Osteocyte (in vitro differentiated cells): ENCODE measurements around the gene PDCL3. TPM values are rescaled to one million over a fixed set of nuclear protein-coding genes. Genes with fewer than 3 reads are reported as not detected.

ENCODE experiments used
- DNase-seq: peaks from one replicate; pipeline ENCODE4 v3.0.0; 2021; ENCODE audit warnings: mixed read lengths; ENCODE audit not compliant: unreplicated experiment; ENCODE audit errors: extremely low spot score
- H3K27ac Mint-ChIP-seq: one replicate; pipeline ENCODE4 v1.8.0; 2021; ENCODE audit warnings: mild to moderate bottlenecking, mixed read lengths; ENCODE audit not compliant: unreplicated experiment
- H3K27me3 Mint-ChIP-seq: one replicate; pipeline ENCODE4 v1.8.0; 2021; ENCODE audit warnings: mixed read lengths; ENCODE audit not compliant: unreplicated experiment
- H3K36me3 Mint-ChIP-seq: one replicate; pipeline ENCODE4 v1.8.0; 2021; ENCODE audit warnings: mixed read lengths; ENCODE audit not compliant: unreplicated experiment
- H3K4me1 Mint-ChIP-seq: one replicate; pipeline ENCODE4 v1.8.0; 2021; ENCODE audit warnings: mixed read lengths; ENCODE audit not compliant: unreplicated experiment
- H3K4me3 Mint-ChIP-seq: one replicate; pipeline ENCODE4 v1.8.0; 2021; ENCODE audit warnings: mild to moderate bottlenecking, moderate library complexity, mixed read lengths; ENCODE audit not compliant: unreplicated experiment
- H3K9me3 Mint-ChIP-seq: one replicate; pipeline ENCODE4 v1.8.0; 2021; ENCODE audit warnings: mixed read lengths; ENCODE audit not compliant: unreplicated experiment
- total RNA-seq: library from RNA; stranded (reverse); gene quantifications from 2 replicates; pipeline ENCODE4 v1.2.1, GENCODE V29; 2021
- TF ChIP-seq, protein P1 (sequence below): fragments of 200-600 bp; sonication (generic); IDR thresholded peaks from 2 replicates; pipeline ENCODE4 v1.5.0; 2021; ENCODE audit warnings: antibody characterized with exemption, mild to moderate bottlenecking, moderate library complexity

Gene PDCL3
- total RNA-seq, 1 donor from 2014 or later, result 20.4 TPM

DNA sequence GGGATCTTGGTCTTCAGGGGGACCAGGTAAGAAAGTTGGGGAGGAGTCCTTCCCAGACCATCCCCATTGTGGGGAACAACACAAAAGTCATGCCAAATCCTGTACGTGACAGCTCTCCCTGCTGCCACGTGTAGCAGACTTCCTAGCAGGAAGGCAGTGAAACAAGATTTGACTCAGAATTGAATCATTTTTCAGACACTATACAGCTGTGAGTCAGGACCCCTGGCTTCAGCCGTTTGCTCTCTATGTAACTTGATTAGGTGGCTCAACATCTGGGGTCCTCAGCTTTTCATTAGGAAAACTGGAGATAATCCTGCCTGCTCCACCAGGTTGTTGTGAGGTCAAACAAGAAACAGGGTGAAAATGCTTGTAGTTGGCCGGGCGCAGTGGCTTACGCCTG, 32.9 kb upstream of the PDCL3 start:
- H3K4me3 Mint-ChIP-seq, result no peak overlapping the region
- DNase-seq, result no peak
- no peaks in the 10 kb centered on the region for H3K4me1 Mint-ChIP-seq
- H3K36me3 Mint-ChIP-seq, result no peaks in the 10 kb centered on the region
- H3K27ac Mint-ChIP-seq, result no peak overlapping the region
- H3K27me3 Mint-ChIP-seq, result peaks cover 10% of the 10 kb centered on the region
- peaks cover 3% of the 10 kb centered on the region for H3K9me3 Mint-ChIP-seq
- TF ChIP-seq, protein P1, sequence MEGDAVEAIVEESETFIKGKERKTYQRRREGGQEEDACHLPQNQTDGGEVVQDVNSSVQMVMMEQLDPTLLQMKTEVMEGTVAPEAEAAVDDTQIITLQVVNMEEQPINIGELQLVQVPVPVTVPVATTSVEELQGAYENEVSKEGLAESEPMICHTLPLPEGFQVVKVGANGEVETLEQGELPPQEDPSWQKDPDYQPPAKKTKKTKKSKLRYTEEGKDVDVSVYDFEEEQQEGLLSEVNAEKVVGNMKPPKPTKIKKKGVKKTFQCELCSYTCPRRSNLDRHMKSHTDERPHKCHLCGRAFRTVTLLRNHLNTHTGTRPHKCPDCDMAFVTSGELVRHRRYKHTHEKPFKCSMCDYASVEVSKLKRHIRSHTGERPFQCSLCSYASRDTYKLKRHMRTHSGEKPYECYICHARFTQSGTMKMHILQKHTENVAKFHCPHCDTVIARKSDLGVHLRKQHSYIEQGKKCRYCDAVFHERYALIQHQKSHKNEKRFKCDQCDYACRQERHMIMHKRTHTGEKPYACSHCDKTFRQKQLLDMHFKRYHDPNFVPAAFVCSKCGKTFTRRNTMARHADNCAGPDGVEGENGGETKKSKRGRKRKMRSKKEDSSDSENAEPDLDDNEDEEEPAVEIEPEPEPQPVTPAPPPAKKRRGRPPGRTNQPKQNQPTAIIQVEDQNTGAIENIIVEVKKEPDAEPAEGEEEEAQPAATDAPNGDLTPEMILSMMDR, result no peak

DNA sequence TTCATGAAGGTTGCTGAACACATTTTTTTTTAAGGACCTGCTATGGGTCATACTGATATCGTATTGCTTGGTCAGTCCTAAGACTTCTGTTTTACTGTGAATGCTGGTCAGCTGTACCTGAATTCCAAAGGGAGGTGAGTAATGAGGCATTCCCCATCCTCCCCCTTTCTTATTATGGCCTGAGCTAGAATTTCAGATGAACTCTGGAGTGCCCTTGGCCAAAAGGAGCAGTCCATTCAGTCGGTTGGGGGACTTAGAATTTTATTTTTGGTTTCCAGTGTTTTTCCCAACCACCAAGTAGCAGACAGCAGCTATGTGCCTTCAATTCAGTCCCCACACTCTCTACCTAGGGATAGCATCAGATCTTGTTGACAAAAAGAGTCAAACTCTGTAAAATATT, 26.9 kb upstream of the PDCL3 start:
- Mint-ChIP-seq H3K36me3 (no peaks in the 10 kb centered on the region), H3K4me1 (no peaks in the 10 kb centered on the region), H3K27ac (no peak overlapping the region), H3K27me3 (peaks cover 15% of the 10 kb centered on the region), H3K4me3 (no peak overlapping the region), H3K9me3 (peaks cover 3% of the 10 kb centered on the region)
- TF ChIP-seq, protein P1, result no peak
- no peak for DNase-seq

DNA sequence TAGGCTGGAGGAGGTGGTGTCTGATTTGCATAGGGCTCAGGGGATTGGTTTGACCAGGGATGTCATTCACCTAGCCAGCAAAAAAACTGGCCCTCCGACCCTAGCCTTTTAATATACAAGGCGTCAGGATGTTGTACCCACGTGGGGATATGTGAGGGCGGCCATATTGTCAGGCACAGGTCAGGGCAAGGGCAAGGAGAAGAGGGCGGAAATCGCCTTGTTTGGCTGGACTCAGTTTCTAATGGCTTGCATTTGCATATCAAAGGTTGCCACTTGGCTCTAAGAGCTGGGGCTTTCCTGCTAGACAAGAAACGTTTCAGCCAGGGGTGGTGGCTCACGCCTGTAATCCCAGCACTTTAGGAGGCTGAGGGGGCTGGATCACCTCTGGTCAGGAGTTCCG, 24.9 kb upstream of the PDCL3 start:
- Mint-ChIP-seq H3K27me3 (peaks cover 24% of the 10 kb centered on the region), H3K36me3 (no peaks in the 10 kb centered on the region), H3K4me3 (no peak overlapping the region), H3K4me1 (no peaks in the 10 kb centered on the region), H3K27ac (no peak overlapping the region), H3K9me3 (peaks cover 3% of the 10 kb centered on the region)
- TF ChIP-seq, protein P1, result no peak
- DNase-seq, result no peak

DNA sequence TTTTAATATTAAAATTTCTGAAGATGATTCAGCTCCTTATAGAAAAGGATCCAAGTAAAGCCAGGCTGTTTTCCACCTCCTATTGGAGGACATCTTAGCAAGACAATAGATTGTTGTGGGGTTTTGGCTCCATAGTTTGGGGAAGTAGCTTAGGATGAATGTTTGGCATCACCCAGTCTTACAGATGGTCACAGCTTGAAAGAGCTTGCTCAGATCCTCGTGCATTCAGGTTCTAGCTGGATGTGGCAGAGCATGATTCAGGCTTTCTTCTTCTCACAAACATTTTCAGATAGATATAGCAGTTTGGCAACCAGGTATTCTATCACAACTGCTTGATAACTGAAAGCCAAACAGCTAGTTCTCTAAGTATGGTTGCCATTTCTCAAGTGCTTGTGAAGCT, 23.6 kb upstream of the PDCL3 start:
- TF ChIP-seq, protein P1, result no peak
- H3K4me3 Mint-ChIP-seq, result no peak overlapping the region

DNA sequence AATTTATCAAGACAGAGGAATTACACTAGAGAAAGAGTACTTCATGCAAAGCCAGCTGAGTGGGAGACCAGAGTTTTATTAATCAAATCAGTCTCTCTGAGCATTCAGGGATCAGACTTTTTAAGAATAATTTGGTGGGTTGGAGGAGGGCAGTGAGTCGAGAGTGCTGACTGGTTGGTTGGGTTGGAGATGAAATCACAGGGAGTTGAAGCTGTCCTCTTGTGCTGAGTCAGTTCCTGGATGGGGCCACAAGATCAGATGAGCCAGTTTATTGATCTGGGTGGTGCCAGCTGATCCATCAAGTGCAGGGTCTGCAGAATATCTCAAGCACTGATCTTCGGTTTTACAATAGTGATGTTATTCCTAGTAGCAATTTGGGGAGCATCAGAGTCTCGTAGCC, 21.4 kb upstream of the PDCL3 start:
- no peaks in the 10 kb centered on the region for H3K36me3 Mint-ChIP-seq
- H3K4me3 Mint-ChIP-seq, result no peak overlapping the region
- no peak overlapping the region for H3K27ac Mint-ChIP-seq
- H3K9me3 Mint-ChIP-seq, result peaks cover 8% of the 10 kb centered on the region
- TF ChIP-seq, protein P1, result no peak
- peaks cover 32% of the 10 kb centered on the region for H3K27me3 Mint-ChIP-seq
- H3K4me1 Mint-ChIP-seq, result no peaks in the 10 kb centered on the region
- DNase-seq, result no peak

More for the DNA sequence above, 23.6 kb upstream of the PDCL3 start:
- no peak overlapping the region for H3K27ac Mint-ChIP-seq
- no peaks in the 10 kb centered on the region for H3K36me3 Mint-ChIP-seq
- H3K9me3 Mint-ChIP-seq, result peaks cover 8% of the 10 kb centered on the region
- H3K27me3 Mint-ChIP-seq, result peaks cover 34% of the 10 kb centered on the region
- no peak for DNase-seq
- H3K4me1 Mint-ChIP-seq, result no peaks in the 10 kb centered on the region
